ENCODE results near the gene PI4KB.
A peak's percentile ranks its signal among the peaks of the same experiment; 100 is the strongest.
"Not testable (repeated sequence)": the region's sequence is repeated elsewhere in the genome, so short reads cannot be mapped to it uniquely, and the experiment has no call there.

Gene PI4KB

DNA sequence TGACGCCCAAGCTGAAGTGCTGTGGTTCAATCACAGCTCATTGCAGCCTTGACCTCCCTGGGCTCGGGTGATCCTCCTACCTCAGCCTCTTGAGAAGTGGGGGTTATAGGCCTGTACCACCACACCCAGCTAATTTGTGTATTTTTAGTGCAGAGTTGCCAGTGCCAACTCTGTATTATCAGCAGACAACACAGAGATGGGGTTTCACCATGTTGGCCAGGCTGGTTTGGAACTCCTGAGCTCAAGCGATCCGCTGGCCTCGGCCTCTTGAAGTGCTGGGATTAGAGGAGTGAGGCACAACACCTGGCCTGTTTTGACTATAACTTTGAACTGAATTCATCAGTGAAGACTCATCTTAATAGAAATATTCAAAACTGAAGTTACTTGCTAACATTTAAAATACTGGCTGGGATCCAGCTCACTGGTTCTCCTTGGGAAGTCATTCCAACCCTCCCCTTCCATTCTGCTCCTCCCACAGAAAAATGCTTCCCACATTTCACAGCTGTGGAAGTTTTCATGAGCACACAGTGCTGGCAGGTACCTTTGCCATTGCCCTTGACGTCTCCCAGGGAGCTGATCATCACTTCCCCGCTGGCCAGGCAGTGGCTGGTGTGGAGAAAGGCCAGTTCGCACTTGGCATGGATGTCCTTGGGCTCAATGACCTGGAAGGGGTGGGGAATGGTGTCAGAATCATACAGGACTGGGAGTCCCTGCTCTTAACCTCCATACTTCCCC lies 40.6 kb upstream of the PI4KB start:
- no peaks in the 10 kb centered on the region for H4K20me1 ChIP-seq
- no peak overlapping the region for H3K4me3 ChIP-seq
- no peaks in the 10 kb centered on the region for H3K27me3 ChIP-seq
- no peak for TF ChIP-seq Cebpa-rat (IDR thresholded peaks at IDR 0.05)
- peaks cover 22% of the 10 kb centered on the region for H3K4me1 ChIP-seq
- H3K9me3 ChIP-seq, result peaks cover 16% of the 10 kb centered on the region
- H3K27ac ChIP-seq, result no peak overlapping the region
- no peak overlapping the region for H3K4me2 ChIP-seq
- H3K36me3 ChIP-seq, result peaks cover 1% of the 10 kb centered on the region; the same call in 1 of the 2 replicates
- no peak overlapping the region for H3K9ac ChIP-seq

DNA sequence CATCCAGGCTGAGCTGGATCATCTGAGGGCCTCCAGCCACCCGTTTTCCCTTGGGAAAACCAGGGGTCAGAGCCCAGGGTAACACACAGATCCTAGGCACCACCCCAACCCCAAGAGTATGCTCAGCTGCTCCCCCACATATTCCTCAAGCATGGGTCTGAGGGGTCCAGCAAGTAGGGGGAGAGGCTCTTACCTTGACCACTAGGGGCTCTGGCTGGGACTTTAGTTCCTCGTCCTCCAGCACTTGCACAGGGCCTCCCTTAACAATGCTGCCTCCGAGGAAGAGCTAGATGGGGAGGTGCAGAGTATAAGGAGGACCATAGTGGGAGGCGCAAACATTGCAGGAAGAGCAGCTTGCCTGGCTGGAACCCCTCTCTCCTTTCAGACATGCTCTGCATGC lies 37.8 kb upstream of the PI4KB start:
- Histone ChIP-seq H3K27ac (no peak overlapping the region), H3K9ac (no peak overlapping the region), H3K9me3 (peaks cover 38% of the 10 kb centered on the region), H3K36me3 (peaks cover 11% of the 10 kb centered on the region; the same call in 1 of the 2 replicates), H3K4me2 (no peak overlapping the region), H3K27me3 (no peaks in the 10 kb centered on the region), H4K20me1 (no peaks in the 10 kb centered on the region), H3K4me1 (peaks cover 11% of the 10 kb centered on the region), H3K4me3 (no peak overlapping the region)
- TF ChIP-seq Cebpa-rat (IDR thresholded peaks at IDR 0.05), result no peak

DNA sequence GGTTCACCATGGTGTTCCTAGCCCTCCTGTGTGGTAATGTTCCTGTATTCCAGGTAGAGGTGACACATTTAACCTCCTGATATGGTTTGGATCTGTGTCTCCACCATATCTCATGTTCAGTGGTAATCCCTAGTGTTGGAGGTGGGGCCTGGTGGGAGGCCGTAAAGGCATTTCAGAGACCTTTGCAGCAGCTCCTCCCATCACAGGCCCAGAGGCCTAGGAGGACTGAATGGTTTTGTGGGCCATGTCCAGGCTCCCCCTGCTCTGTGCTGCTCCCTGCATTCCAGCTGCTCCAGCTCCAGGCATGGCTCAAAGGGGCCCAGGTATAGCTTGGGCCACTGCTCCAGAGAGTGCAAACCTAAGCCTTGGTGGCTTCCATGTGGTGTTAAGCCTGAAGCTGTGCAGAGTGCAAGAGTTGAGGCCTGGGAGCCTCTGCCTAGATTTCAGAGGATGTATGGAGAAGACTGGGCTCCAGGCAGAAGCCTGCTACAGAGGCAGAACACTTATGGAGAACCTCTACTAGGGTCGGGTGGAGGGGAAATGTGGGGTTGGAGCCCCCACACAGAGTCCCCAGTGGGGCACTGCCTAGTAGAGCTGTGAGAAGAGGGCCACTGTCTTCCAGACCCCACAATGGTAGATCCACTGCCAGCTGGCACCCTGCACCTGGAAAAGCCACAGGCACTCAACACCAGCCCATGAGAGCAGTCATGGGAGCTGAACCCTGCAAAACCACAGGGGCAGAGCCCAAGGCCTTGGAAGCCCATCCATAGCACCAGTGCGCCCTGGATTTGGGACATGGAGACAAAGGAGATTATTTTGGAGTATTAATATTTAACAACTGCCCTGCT lies 35.3 kb upstream of the PI4KB start:
- no peaks in the 10 kb centered on the region for H3K4me1 ChIP-seq
- H4K20me1 ChIP-seq, result no peaks in the 10 kb centered on the region
- no peak overlapping the region for H3K9ac ChIP-seq
- TF ChIP-seq Cebpa-rat (IDR thresholded peaks at IDR 0.05), result no peak
- no peak overlapping the region for H3K4me2 ChIP-seq
- peaks cover 38% of the 10 kb centered on the region for H3K9me3 ChIP-seq
- 0 out of 2 replicates have a peak overlapping the region, but pooled peaks have one; percentile 25 for H3K4me3 ChIP-seq
- no peak overlapping the region for H3K27ac ChIP-seq
- no peaks in the 10 kb centered on the region for H3K27me3 ChIP-seq
- H3K36me3 ChIP-seq, result peaks cover 11% of the 10 kb centered on the region; the same call in 1 of the 2 replicates

- peaks cover 11% of the 10 kb centered on the region; the same call in 1 of the 2 replicates for H3K36me3 ChIP-seq
- H3K4me2 ChIP-seq, result no peak overlapping the region
- no peaks in the 10 kb centered on the region for H3K27me3 ChIP-seq
- no peak for TF ChIP-seq Cebpa-rat (IDR thresholded peaks at IDR 0.05)
- H3K4me3 ChIP-seq, result no peak overlapping the region
- H3K27ac ChIP-seq, result no peak overlapping the region
- H3K9me3 ChIP-seq, result peaks cover 38% of the 10 kb centered on the region
- no peaks in the 10 kb centered on the region for H3K4me1 ChIP-seq
- no peak overlapping the region for H3K9ac ChIP-seq
- H4K20me1 ChIP-seq, result no peaks in the 10 kb centered on the region
Observed at GRCh38 chr1:151361883-151362282, 34.7 kb upstream of the PI4KB start.

GRCh38 chr1:151356696-151357095 lies 29.5 kb upstream of the PI4KB start:
- no peak overlapping the region for H3K27ac ChIP-seq
- no peak overlapping the region for H3K9ac ChIP-seq
- H3K36me3 ChIP-seq, result peaks cover 7% of the 10 kb centered on the region; the same call in 1 of the 2 replicates
- H3K27me3 ChIP-seq, result no peaks in the 10 kb centered on the region
- no peak for TF ChIP-seq Cebpa-rat (IDR thresholded peaks at IDR 0.05)
- peaks cover 27% of the 10 kb centered on the region for H3K9me3 ChIP-seq
- H4K20me1 ChIP-seq, result no peaks in the 10 kb centered on the region
- no peak overlapping the region for H3K4me3 ChIP-seq
- H3K4me2 ChIP-seq, result no peak overlapping the region
- 0 out of 2 replicates have a peak, but pooled peaks cover 5% of the 10 kb centered on the region for H3K4me1 ChIP-seq

DNA sequence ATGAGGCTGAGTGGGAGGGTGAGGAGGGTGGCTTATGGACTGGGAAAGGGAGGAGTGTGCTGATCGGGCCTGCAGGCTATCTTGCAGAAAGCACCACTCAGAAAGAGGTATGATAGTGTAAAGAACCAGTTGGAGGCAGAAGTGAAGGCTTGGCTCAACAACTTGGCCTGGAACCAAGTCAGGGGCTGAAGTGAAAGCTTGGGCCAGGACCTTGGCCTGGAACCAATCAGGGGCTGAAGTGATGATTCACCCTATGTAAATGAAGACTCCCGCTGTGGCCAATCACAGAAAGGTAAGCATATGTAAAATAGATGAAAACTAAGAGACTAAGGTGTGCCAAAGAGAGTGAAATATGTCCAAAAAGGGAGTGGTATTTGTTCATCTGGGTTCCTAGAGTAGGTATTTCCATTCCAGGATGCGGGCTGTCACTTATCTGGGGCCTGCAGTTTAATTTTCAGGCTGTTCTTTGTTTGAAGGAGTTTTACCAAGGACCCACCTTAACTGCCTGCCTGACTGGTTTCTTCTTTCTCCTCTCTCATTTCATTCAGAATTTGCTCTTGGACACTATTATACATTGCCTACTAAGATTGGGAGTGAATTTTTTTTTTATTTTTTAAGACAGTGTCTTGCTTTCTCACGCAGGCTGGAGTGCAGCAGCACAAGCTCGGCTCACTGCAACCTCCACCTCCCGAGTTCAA lies 25.0 kb upstream of the PI4KB start:
- TF ChIP-seq Cebpa-rat (IDR thresholded peaks at IDR 0.05), result no peak
- Histone ChIP-seq H3K4me3 (no peak overlapping the region), H3K4me2 (no peak overlapping the region), H3K27me3 (no peaks in the 10 kb centered on the region), H3K9me3 (peaks cover 44% of the 10 kb centered on the region), H3K36me3 (peaks cover 16% of the 10 kb centered on the region; the same call in 1 of the 2 replicates), H3K4me1 (peaks cover 20% of the 10 kb centered on the region), H3K9ac (no peak overlapping the region), H4K20me1 (no peaks in the 10 kb centered on the region), H3K27ac (no peak overlapping the region)

DNA sequence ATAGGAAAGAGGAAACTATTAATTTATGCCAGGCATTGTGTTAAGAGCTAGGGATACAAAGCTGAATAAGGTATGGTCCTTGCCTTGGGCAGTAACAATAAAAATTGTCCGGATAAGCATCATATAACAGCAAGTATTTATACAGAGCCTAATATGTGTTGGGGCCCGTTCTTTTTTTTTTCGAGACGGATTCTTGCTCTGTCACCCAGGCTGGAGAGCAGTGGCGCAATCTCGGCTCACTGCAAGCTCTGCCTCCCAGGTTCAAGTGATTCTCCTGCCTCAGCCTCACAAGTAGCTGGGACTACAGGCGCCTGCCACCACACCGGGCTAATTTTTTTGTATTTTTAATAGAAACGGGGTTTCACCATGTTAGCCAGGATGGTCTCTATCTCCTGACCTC lies 23.1 kb upstream of the PI4KB start:
- not testable (repeated sequence) for H3K4me3 ChIP-seq, H3K27ac ChIP-seq, H3K4me2 ChIP-seq, H4K20me1 ChIP-seq, H3K9ac ChIP-seq, H3K27me3 ChIP-seq
- Histone ChIP-seq H3K36me3 (peaks cover 16% of the 10 kb centered on the region; the same call in 1 of the 2 replicates), H3K9me3 (peaks cover 44% of the 10 kb centered on the region), H3K4me1 (peaks cover 23% of the 10 kb centered on the region)

DNA sequence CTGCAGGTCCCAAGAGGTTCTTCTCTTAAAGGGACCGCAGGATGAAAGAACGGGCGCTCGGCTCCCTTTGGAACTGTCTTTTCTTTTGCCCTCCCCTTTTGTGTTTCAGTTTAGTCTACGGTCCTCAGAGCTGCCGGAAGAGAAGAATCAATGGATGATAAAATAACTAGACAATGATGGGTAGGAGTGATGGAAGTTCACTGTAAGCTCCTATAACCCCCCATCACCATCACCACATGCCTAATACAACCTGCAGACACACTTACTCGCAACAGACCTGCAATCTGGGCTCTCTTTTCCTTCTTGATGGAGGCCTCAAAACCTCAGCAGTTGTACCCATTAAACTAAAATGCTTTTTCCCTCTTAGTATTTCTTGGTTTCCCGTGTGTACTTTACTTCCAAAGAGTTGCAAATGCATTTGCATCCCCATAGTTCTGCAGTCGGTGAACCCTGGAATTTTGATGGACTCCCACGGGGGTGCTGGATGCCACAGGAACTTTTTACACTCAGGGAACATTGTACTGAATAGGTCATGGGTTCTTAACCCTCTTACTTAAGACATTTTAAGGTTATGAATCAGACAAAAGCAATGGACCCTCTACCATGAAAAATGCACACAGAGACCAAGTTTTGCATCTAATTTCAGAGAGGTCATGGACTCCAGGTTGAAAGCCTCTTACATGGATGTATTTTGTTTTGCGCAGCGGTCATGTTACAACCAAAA lies 20.5 kb upstream of the PI4KB start:
- Histone ChIP-seq H3K27me3 (no peaks in the 10 kb centered on the region), H3K36me3 (peaks cover 42% of the 10 kb centered on the region), H4K20me1 (peaks cover 14% of the 10 kb centered on the region; the same call in 1 of the 2 replicates), H3K27ac (peak overlapping the region; percentile 99), H3K4me2 (peak overlapping the region; percentile 79), H3K9me3 (peaks cover 37% of the 10 kb centered on the region), H3K4me1 (peaks cover 50% of the 10 kb centered on the region), H3K4me3 (peak overlapping the region; percentile 72), H3K9ac (peak overlapping the region; percentile 63)
- TF ChIP-seq Cebpa-rat (IDR thresholded peaks at IDR 0.05), result no peak
